ENCODE data around the gene HAND2.

HAND2 gene

GRCh38 chr4:173501592-173502150 lies 28.4 kb downstream of the HAND2 start:
- DNase-seq (ENCODE audit: low read depth) = no peak

DNA sequence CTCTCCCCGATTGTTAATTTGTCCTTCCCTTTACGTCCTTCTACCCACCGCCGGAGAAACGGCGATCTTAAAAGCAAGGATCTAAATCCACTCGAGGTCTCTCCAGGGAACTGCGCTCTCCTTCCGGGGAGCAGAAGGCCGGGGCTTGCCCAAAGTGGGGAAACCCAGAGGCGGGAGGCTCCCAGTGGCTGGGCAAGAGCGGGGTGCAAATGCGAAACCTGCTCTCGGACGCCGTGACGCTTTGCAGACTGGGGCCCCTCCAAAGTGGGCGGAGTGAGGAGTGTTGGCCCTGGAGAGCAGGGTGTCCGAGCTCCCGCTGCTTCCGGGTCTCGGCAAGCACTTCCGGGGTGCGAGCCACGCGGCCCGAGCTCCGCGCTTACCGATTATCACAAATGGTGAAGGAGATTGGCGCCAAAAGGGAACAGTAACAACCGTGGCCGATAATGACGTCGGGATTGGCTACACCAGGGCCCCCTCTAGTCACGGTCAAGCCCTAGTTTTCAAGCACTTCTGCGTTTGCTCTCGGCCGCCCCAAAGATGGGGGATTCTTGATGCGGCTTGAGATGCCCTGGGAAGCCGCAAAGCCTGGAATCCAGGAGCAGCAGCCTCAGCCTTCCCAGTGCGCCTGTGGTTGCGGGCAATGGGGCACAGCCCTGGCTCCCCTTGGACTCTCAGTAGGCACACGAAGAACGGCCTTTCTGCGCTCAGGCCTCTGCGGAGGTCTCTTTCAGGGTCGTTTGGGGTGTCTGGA lies 29.0 kb downstream of the HAND2 start:
- DNase-seq (ENCODE audit: low read depth) = no peak

- no peak for DNase-seq (ENCODE audit: low read depth)
These were observed 30.1 kb downstream of the HAND2 start for GRCh38 chr4:173499658-173500535.

- no peak for DNase-seq (ENCODE audit: low read depth)
These were observed 31.3 kb downstream of the HAND2 start for GRCh38 chr4:173498771-173499170.

DNA sequence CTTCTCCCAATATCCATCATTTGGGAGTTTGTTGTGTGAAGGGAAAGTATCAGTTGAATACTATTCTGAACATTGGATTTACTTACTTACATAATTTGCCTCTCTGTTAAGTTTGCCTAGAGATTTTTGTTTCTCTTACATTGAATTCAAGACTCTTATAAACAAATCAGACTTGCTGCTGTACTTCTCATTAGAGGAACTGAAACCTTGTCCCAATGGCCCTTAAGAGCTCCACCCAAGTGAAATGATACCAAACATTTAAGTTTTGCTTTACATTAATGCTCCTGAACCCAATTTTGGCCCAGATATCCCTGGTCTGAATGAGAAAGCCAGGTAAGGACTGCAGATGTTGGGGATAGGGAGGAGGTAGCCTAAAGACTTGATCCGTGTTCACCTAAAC lies 32.0 kb downstream of the HAND2 start:
- DNase-seq (ENCODE audit: low read depth) = no peak

GRCh38 chr4:173494013-173494970 lies 35.7 kb downstream of the HAND2 start:
- DNase-seq (ENCODE audit: low read depth) = peak; percentile 17

GRCh38 chr4:173493041-173493440 lies 37.0 kb downstream of the HAND2 start:
- no peak for DNase-seq (ENCODE audit: low read depth)

GRCh38 chr4:173492315-173492714 lies 37.7 kb downstream of the HAND2 start:
- no peak for DNase-seq (ENCODE audit: low read depth)

GRCh38 chr4:173490817-173491528 lies 39.1 kb downstream of the HAND2 start:
- no peak for DNase-seq (ENCODE audit: low read depth)

DNA sequence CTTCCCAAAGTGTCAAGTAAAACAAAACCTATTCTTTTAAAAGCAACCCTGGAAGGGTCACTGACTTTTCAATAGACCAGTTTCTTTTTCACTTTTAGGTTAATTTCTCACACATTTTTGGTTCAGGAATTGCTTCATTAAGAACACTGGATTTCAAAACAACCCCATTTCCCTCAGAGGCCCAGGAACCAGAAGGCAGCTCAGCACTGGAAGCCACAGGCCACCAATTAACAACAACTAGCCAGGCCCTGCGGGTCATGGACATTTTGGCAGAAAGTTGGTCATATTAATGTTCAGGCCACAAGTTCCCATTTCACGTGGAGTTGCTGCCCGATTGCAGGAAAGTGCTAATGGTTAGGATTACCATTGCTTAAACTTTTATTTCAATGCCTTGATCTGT lies 39.8 kb downstream of the HAND2 start:
- no peak for DNase-seq (ENCODE audit: low read depth)

DNA sequence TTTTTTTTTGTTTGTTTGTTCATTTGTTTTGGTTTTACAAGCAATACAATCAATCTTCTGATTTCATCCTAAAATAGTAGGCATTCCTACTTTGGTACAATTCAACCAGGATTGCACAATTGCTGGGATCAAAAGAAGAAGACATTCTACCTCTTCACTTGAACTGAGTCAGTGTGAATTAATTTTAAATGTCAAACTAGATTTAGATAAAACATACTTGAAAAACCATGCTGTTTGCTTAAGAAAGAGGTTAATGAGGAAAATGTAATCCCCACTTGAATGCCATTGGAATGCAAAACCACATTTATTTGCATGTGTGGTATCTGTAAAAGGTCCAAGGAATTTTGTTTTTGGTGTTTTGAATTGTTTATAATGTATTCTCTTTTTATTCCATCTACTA lies 40.5 kb downstream of the HAND2 start:
- no peak for DNase-seq (ENCODE audit: low read depth)

DNA sequence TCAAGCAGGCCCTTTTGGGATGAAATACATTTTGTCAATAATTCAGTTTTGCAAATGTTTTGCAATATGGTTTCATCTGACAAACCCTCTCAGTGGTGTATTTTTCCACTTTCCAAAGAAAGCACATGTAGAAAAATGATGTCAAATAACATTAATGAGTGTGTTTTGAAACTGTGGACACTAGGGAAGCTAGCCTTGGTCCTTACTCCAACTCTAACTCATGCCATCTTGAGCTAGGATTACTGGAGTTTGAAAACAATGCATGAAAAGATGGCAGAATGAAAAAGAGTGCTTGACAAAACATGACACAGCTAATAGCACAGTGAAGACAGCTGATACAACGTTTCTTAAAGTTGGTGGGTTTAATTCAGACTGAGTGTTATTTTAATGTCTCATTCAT lies 41.4 kb downstream of the HAND2 start:
- no peak for DNase-seq (ENCODE audit: low read depth)

- no peak for DNase-seq (ENCODE audit: low read depth)
These were observed 42.0 kb downstream of the HAND2 start for GRCh38 chr4:173488074-173488473.

DNA sequence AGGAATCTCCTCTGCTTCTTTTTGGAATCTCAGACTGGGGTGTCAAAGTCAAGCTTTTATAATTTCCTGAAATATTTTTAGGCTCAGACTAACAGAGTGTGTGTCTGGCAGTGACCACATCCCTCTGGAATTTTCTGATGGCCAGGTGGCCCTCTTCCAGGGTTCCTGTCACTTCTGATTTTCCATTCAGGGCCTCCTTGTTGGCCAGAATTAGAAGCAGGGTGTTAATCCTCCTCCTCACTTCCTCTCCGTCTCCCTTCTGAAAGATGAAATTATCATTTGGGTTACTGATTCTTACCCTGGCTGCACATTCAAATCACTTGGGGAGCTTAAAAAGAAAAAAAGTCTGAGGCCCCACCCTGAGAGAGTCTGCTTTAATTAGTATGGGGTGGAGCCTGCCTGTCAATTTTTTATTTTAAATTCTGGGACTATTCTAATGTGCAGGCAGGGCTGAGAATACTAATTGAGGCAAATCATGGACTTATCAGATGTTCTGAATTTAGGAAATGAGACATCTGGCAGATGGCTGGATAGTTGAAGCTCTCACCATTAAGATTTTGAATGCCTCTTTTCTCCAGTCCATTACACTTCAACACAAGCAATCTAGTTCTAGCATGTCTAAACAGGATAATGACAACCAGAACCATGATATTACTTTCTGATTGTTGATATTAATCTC lies 43.2 kb downstream of the HAND2 start:
- no peak for DNase-seq (ENCODE audit: low read depth)

- no peak for DNase-seq (ENCODE audit: low read depth)
These were observed 44.9 kb downstream of the HAND2 start for GRCh38 chr4:173485164-173485563.

DNA sequence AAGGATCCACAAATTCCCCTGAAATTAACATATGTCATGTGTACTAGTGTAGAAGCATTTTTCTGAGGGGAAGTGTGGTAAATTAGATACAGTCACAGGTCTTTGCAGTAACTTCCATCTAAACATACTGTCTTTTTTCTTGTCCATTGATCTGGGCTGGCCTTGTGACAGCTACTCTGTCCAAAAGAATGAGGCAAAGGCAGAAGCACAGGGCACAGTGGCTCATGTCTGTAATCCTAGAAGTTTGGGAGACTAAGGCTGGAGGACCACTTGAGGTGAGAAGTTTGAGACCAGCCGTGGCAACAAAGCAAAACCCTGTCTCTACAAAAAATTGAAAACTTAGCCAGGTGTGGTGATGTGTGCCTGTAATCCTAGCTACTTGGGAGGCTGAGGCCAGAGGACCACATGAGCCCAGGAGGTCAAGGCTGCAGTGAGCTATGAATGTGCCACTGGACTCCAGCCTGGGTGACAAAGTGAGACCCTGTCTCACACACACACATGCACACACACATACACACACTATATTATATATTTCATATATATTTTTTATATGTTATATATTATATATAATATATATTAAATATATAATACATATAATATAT lies 47.6 kb downstream of the HAND2 start:
- no peak for DNase-seq (ENCODE audit: low read depth)

DNA sequence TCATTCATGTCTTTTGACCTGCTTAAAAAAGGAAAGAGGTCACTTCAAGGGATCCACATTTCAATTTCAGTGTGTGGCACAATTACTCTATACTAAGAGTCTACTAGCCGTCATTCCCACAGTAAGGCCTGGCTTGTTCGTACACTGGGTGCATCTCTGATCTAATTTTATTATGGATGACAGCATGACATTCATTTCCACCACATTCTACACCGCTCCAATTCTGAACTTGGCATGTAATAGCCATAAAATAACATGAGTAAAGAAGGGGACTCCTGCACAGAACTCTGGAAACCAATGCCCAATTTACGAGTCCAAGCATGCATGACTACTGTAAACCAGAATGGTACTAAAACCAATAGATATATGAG lies 51.1 kb downstream of the HAND2 start:
- DNase-seq (ENCODE audit: low read depth) = no peak

GRCh38 chr4:173478201-173478912 lies 51.7 kb downstream of the HAND2 start:
- DNase-seq (ENCODE audit: low read depth) = no peak

- DNase-seq (ENCODE audit: low read depth) = no peak
These were observed 53.0 kb downstream of the HAND2 start for GRCh38 chr4:173477016-173477415.
